Activated B cell treated with CpG ODN at 0.5 μM for 24 hours (primary cell): ENCODE results near the gene RPS26. TPM values are rescaled to one million over a fixed set of nuclear protein-coding genes. Genes with fewer than 3 reads are reported as not detected.
A peak's percentile ranks its signal among the peaks of the same experiment; 100 is the strongest.

Experiments used
- ATAC-seq: fragments of 200-7000 bp; cut with Tn5 transposase; one replicate; pipeline ENCODE4 v1.10.0; 2021; ENCODE audit warnings: low read depth, mild to moderate bottlenecking, moderate library complexity
- CTCF ChIA-PET: fragments of 350-600 bp; sonication (Branson Sonifier 250); formaldehyde crosslinking; loops from one replicate; lab custom pipeline; 2021; ENCODE audit warnings: antibody characterized with exemption; lab: Charles Lee
- POLR2A ChIA-PET: fragments of 350-600 bp; sonication (Branson Sonifier 250); formaldehyde crosslinking; loops from one replicate; lab custom pipeline; 2021; ENCODE audit warnings: antibody characterized with exemption; lab: Charles Lee
- DNase-seq: peaks from one replicate; pipeline ENCODE4 v3.0.0; 2022
- H3K27ac Mint-ChIP-seq: one replicate; pipeline ENCODE4 v1.8.0; 2020; ENCODE audit warnings: mixed read lengths
- H3K27me3 Mint-ChIP-seq: one replicate; pipeline ENCODE4 v1.8.0; 2021; ENCODE audit warnings: mixed read lengths
- H3K36me3 Mint-ChIP-seq: one replicate; pipeline ENCODE4 v1.8.0; 2021; ENCODE audit warnings: low read depth, mixed read lengths
- H3K4me1 Mint-ChIP-seq: one replicate; pipeline ENCODE4 v1.8.0; 2021; ENCODE audit warnings: mixed read lengths
- H3K4me3 Mint-ChIP-seq: one replicate; pipeline ENCODE4 v1.8.0; 2020; ENCODE audit warnings: mild to moderate bottlenecking, mixed read lengths
- H3K9me3 Mint-ChIP-seq: one replicate; pipeline ENCODE4 v1.8.0; 2020; ENCODE audit warnings: mixed read lengths
- CTCF ChIP-seq: fragments of 200-600 bp; IDR thresholded peaks from one replicate; pipeline ENCODE4 v1.8.0; 2022; ENCODE audit warnings: antibody characterized with exemption, mild to moderate bottlenecking
- intact Hi-C: fragments of 100-400 bp; cut with micrococcal nuclease; formaldehyde crosslinking; loops from one replicate; pipeline ENCODE4 v1.15.1; 2024
- total RNA-seq: library from RNA; stranded (reverse); gene quantifications from 2 replicates; pipeline ENCODE4 v1.2.3, GENCODE V29; 2022

RPS26 gene
- total RNA-seq, 1 donor from 2014 or later = 28.1 TPM

DNA sequence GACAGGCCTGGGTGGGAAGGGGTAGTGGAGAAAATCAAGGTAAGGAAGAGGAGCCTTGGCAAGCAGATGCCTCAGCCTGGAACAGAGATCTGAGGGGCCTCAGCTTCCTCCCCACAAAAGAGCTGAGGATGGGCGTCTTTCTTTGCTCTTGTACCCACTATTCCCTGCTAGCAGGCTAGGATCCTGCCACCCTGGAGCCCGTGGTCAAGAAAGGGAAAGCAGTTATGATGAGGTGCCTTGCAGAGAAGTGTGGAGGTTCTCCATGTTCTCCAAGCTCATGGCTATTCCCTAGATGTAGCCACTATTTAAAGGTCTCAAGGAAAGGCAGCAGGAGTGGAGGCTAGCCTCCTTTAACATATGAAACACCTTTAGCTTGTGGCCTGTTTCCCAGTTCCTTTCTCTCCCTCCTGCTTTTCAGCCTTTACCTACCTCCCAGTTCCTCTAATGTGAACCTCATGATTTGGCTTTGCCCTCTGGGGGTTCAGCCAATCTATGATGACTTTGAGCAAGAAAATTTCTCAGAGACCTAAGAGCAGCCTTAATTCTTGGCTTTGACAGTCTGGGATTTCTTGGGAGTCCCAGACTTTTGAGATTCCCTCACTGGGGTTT lies 19.7 kb upstream of the RPS26 start:
- H3K9me3 Mint-ChIP-seq = no peaks in the 10 kb centered on the region
- H3K4me3 Mint-ChIP-seq = no peak overlapping the region
- peaks cover 9% of the 10 kb centered on the region for H3K4me1 Mint-ChIP-seq
- no peaks in the 10 kb centered on the region for H3K27me3 Mint-ChIP-seq
- ChIA-PET POLR2A (interaction anchor here (0.6 to 1.4 kb wide), 3 partner anchors 15 to 25 kb away, joined by 3 to 7 read pairs (median 4); no protein-coding TSS in a partner anchor), CTCF (no interaction called here)
- DNase-seq = no peak
- no peak for TF ChIP-seq CTCF
- ATAC-seq = no peak
- H3K27ac Mint-ChIP-seq = no peak overlapping the region
- peaks cover 5% of the 10 kb centered on the region for H3K36me3 Mint-ChIP-seq
- intact Hi-C loops = no loop called here

DNA sequence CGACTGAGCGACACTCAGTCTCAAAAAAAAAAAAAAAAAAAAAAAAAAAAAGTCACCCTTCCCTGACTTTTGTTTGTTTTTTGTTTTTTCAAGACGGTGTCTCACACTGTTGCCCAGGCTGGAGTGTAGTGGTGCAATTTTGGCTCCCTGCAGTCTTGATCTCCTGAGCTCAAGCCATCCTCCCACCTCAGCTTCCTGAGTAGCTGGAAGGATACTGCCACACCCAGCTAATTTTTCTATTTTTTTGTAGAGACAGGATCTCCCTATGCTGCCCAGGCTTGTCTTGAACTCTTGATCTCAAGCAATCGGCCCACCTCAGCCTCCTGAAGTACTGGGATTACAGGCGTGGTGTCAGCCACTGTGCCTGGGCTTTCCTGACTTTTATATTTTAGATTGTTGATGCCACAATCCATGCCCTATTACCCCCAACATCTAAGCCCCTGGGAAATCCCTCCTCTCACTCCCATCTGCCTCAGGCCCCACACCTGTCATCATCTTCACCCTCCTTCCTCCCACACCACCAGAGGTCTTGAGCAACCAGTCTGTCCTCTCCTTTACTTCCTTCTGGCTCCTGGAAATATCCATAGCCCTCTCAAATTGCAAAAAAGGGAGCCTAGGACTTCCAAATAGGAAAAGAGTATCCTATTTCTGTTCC lies 13.1 kb upstream of the RPS26 start:
- no peaks in the 10 kb centered on the region for H3K4me1 Mint-ChIP-seq

GRCh38 chr12:56029166-56029519 lies 12.6 kb upstream of the RPS26 start:
- Mint-ChIP-seq H3K36me3 (peaks cover 12% of the 10 kb centered on the region), H3K27ac (no peak overlapping the region), H3K4me3 (no peak overlapping the region), H3K9me3 (no peaks in the 10 kb centered on the region), H3K4me1 (no peaks in the 10 kb centered on the region), H3K27me3 (no peaks in the 10 kb centered on the region)
- POLR2A ChIA-PET = interaction anchor here (0.6 to 0.9 kb wide), 3 partner anchors 11 to 22 kb away, joined by 3 read pairs; no protein-coding TSS in a partner anchor
- TF ChIP-seq CTCF = no peak
- CTCF ChIA-PET = interaction anchor here (0.8 to 4.2 kb wide), 7 partner anchors 10 to 291 kb away, joined by 3 to 26 read pairs (median 4); partner anchors contain the start of gene SUOX
- DNase-seq (no peak), ATAC-seq (no peak)
- intact Hi-C loops = loop anchor here (1.0 kb wide), 2 partner anchors 33 to 291 kb away; no protein-coding TSS in a partner anchor

More for the DNA sequence above, 13.1 kb upstream of the RPS26 start:
- Mint-ChIP-seq H3K36me3 (peaks cover 12% of the 10 kb centered on the region), H3K27me3 (no peaks in the 10 kb centered on the region), H3K27ac (no peak overlapping the region), H3K4me3 (no peak overlapping the region), H3K9me3 (no peaks in the 10 kb centered on the region)
- DNase-seq = no peak
- CTCF ChIA-PET = interaction anchor here (0.8 to 4.2 kb wide), 7 partner anchors 10 to 290 kb away, joined by 3 to 26 read pairs (median 4); partner anchors contain the start of gene SUOX
- intact Hi-C loops = loop anchor here (1.0 kb wide), 2 partner anchors 32 to 290 kb away; no protein-coding TSS in a partner anchor
- TF ChIP-seq CTCF = no peak
- no peak for ATAC-seq
- POLR2A ChIA-PET = interaction anchor here (0.7 kb wide), 2 partner anchors 11 to 58 kb away, joined by 3 read pairs; no protein-coding TSS in a partner anchor

GRCh38 chr12:56029666-56030293 lies 11.9 kb upstream of the RPS26 start:
- DNase-seq (no peak), ATAC-seq (peak; percentile 71)
- H3K36me3 Mint-ChIP-seq = peaks cover 16% of the 10 kb centered on the region
- no peak overlapping the region for H3K4me3 Mint-ChIP-seq
- ChIA-PET POLR2A (interaction anchor here (0.6 to 0.9 kb wide), 5 partner anchors 10 to 74 kb away, joined by 3 to 6 read pairs (median 3); partner anchors contain the start of gene PA2G4), CTCF (interaction anchor here (0.8 to 4.2 kb wide), 8 partner anchors 9 to 291 kb away, joined by 3 to 26 read pairs (median 4); partner anchors contain the start of gene SUOX)
- intact Hi-C loops = loop anchor here (1.0 kb wide), 2 partner anchors 33 to 291 kb away; no protein-coding TSS in a partner anchor
- no peaks in the 10 kb centered on the region for H3K27me3 Mint-ChIP-seq
- no peak overlapping the region for H3K27ac Mint-ChIP-seq
- no peaks in the 10 kb centered on the region for H3K9me3 Mint-ChIP-seq
- no peaks in the 10 kb centered on the region for H3K4me1 Mint-ChIP-seq
- no peak for TF ChIP-seq CTCF
